Adrenal gland (tissue), 5 donors: ENCODE data around the gene SSH2.

ENCODE experiments used
- POLR2A ChIP-seq, 2 donors: fragments of 450-650 bp; IDR thresholded peaks; one replicate each; pipeline ENCODE4 v1.6.1; 2017; ENCODE audit warnings: antibody characterized with exemption in 2 of 2, mild to moderate bottlenecking in 2 of 2, moderate library complexity in 1 of 2
- TF ChIP-seq, protein P1 (sequence below), 6 experiments: fragments of 450-650 bp in 4 of 6; fragments of 200-600 bp in 2 of 6; sonication (generic) in 1 of 6; IDR thresholded peaks; 1 replicate in 5 of 6; 2 replicates in 1 of 6; pipeline versions ENCODE4 v1.5.1 to v1.8.0; 2016 to 2021; ENCODE audit warnings: antibody characterized with exemption in 6 of 6, mild to moderate bottlenecking in 2 of 6, moderate library complexity in 1 of 6
- donor health status: DM: no; HTN: no; CAD: no.

DNA sequence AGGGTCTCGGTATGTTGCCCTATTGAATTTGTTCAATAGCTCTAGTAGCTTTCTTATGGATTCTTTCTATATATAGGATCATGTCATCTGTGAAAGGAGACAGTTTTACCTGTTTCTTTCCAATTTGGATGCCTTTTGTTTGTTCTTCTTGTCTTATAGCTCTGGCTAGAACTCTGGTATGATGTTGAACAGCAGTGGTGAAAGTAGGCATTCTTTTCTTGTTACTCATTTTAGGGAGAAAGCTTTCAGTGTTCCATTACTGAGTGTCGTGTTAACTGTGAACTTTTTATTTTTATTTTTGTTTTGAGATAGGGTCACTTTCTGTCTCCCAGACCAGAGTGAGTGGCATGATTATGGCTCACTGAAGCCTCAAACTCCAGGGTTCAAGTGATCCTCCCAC is 32.6 kb upstream of the SSH2 start:
- TF ChIP-seq, protein P1, sequence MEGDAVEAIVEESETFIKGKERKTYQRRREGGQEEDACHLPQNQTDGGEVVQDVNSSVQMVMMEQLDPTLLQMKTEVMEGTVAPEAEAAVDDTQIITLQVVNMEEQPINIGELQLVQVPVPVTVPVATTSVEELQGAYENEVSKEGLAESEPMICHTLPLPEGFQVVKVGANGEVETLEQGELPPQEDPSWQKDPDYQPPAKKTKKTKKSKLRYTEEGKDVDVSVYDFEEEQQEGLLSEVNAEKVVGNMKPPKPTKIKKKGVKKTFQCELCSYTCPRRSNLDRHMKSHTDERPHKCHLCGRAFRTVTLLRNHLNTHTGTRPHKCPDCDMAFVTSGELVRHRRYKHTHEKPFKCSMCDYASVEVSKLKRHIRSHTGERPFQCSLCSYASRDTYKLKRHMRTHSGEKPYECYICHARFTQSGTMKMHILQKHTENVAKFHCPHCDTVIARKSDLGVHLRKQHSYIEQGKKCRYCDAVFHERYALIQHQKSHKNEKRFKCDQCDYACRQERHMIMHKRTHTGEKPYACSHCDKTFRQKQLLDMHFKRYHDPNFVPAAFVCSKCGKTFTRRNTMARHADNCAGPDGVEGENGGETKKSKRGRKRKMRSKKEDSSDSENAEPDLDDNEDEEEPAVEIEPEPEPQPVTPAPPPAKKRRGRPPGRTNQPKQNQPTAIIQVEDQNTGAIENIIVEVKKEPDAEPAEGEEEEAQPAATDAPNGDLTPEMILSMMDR (IDR thresholded peaks at IDR 0.05) = no peak
- TF ChIP-seq POLR2A (IDR thresholded peaks at IDR 0.05) = no peak
